NT2/D1 (cell line): ENCODE data around the gene CSNK1G1.

Experiments
- SUZ12 ChIP-seq: IDR thresholded peaks from 2 replicates; pipeline ENCODE4 v1.6.1; 2011; ENCODE audit not compliant: insufficient read length, insufficient read depth; ENCODE audit errors: extremely low read depth
- ZNF274 ChIP-seq: IDR thresholded peaks from 2 replicates; pipeline ENCODE4 v1.6.1; 2011; ENCODE audit warnings: mild to moderate bottlenecking, low read depth, low read length

- TF ChIP-seq ZNF274 (no peak), SUZ12 (no peak)
Observed at GRCh38 chr15:64396789-64397188, 40.8 kb upstream of the CSNK1G1 start.
